ENCODE data around the gene IQCH. TPM values are rescaled to one million over a fixed set of nuclear protein-coding genes. Genes with fewer than 3 reads are reported as not detected.
A peak's percentile ranks its signal among the peaks of the same experiment; 100 is the strongest.

IQCH gene
- total and polyA plus RNA-seq, 9 of the 15 experiments (the other 6 are each of a cell fraction or from before 2014, with no cell fraction given), result 1.8 to 3.9 (median 2.7) TPM

GRCh38 chr15:67406257-67406861 is 151.8 kb downstream of the IQCH start (continued):
- TF ChIP-seq FOXM1 (IDR thresholded peaks at IDR 0.05; ENCODE audit: low read depth) (peak; percentile 49; the same call in 1 of the 2 replicates), FOXM1 (CRISPR knock-in tag; IDR thresholded peaks at IDR 0.05; ENCODE audit: low read depth) (no peak), ZFP30 (CRISPR knock-in tag; IDR thresholded peaks at IDR 0.05; ENCODE audit: borderline replicate concordance) (no peak), NCOR1 (IDR thresholded peaks at IDR 0.05) (peak; percentile 33; the same call in 1 of the 2 replicates), RAD51 (IDR thresholded peaks at IDR 0.05; ENCODE audit: borderline replicate concordance, low read depth) (no peak), UBTF (IDR thresholded peaks at IDR 0.05; ENCODE audit: borderline replicate concordance in 1 of 2, low read depth in 2 of 2, low read length in 2 of 2) (0 out of 4 replicates have a peak, but pooled peaks of 1 of the 2 experiments have one; percentile 34), SMARCA5 (IDR thresholded peaks at IDR 0.05) (peak; percentile 47; the same call in 1 of the 2 replicates), SOX6 (IDR thresholded peaks at IDR 0.05) (peak; percentile 40), HMBOX1 (IDR thresholded peaks at IDR 0.05) (peak; percentile 91), ELF2 (CRISPR knock-in tag; IDR thresholded peaks at IDR 0.05) (no peak), SPI1 (IDR thresholded peaks at IDR 0.05; ENCODE audit: borderline replicate concordance, low read depth, low read length) (peak; percentile 55; the same call in 1 of the 2 replicates), BCOR (IDR thresholded peaks at IDR 0.05) (peak; percentile 59; the same call in 1 of the 2 replicates), DPF2 (IDR thresholded peaks at IDR 0.05) (peak; percentile 86), KAT2B (IDR thresholded peaks at IDR 0.05; ENCODE audit: low read depth, low read length) (no peak), CBFA2T2 (conservative IDR thresholded peaks at IDR 0.05) (peak; percentile 37; the same call in 1 of the 2 replicates), MED1 (CRISPR knock-in tag; IDR thresholded peaks at IDR 0.05; ENCODE audit: borderline replicate concordance) (no peak), ZEB2 (IDR thresholded peaks at IDR 0.05) (peak; percentile 64; the same call in 1 of the 2 replicates), KAT7 (CRISPR knock-in tag; IDR thresholded peaks at IDR 0.05; ENCODE audit: borderline replicate concordance) (peak; percentile 45; the same call in 1 of the 2 replicates), NBN (IDR thresholded peaks at IDR 0.05; ENCODE audit: low read depth) (peak; percentile 64; the same call in 1 of the 2 replicates), MYBL2 (IDR thresholded peaks at IDR 0.05; ENCODE audit: low read depth) (peak; percentile 36; the same call in 1 of the 2 replicates), MYBL2 (CRISPR knock-in tag; IDR thresholded peaks at IDR 0.05; ENCODE audit: borderline replicate concordance) (no peak), ARID1B (IDR thresholded peaks at IDR 0.05) (peak; percentile 83), MCM7 (IDR thresholded peaks at IDR 0.05) (no peak), ZNF384 (IDR thresholded peaks at IDR 0.05; ENCODE audit: low read depth, low read length) (peak; percentile 56; the same call in 1 of the 2 replicates)

Data from K562 (cell line).